DMS 273 (cell line): Measurements from ENCODE around the gene IGSF3.
"Not testable (repeated sequence)": the region's sequence is repeated elsewhere in the genome, so short reads cannot be mapped to it uniquely, and the experiment has no call there.

Experiments used
- DNase-seq: peaks from one replicate; lab custom pipeline; 2025; ENCODE audit not compliant: unreplicated experiment; lab: John Stamatoyannopoulos, UW

The IGSF3 gene

GRCh38 chr1:116664366-116664977 is 3.1 kb downstream of the IGSF3 start:
- DNase-seq = no peak

DNA sequence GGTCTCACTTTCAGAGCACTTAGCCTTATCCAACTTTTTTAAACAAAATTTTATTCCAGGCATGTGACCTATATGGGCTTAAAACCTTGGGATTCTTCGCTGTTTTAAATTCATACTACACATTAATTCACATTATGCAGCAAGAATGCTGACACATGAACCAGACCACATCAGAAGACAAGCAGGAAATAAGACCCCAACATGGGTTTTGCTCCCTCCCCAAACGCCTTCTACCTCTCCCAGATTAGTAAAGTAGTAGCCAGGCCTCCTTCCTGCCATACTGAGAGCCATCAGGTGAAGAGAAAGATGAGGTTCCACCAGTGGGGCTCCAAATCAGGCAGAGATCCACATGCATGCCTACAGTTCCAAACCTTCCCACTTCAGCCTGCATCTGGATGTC is 3.7 kb downstream of the IGSF3 start:
- no peak for DNase-seq

DNA sequence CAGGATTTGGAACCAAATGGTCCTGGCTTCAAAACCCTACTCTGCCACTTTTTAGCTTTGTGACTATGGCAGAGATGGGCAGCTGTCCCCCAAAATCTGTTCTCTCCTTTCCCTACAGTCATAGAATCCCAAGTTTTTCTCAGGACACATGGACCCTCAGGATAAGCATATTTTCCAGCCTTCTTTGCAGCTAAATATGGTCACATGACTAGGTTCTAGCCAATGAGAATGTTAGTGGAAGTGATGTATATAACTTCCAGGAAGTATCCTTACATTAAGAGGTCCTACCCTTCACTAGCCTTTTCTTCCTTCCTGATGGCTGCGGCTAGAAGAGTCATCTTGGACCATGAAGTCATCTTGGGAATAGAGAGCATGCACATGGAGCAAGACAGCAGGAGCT is 5.9 kb downstream of the IGSF3 start:
- DNase-seq = peak; percentile 41

DNA sequence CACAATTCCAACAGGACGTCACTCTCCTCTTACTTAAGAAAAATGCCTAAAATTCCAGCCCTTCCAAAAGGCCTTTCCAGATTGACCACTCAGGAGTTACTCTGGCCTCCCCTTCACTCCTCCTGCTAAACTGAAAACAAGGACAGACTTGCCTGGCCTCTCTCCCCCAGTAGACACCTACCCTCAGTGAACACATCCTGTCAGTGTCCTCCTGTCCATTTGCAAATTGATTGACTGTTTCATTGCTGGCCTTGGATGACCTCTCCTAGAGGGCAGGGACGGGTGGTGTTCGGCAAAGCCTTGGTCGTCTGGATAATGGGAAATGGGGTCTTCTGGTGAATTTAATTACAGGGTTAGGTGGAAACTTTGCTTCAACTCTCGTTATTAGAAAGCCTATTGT is 8.9 kb downstream of the IGSF3 start:
- not testable (repeated sequence) for DNase-seq

DNA sequence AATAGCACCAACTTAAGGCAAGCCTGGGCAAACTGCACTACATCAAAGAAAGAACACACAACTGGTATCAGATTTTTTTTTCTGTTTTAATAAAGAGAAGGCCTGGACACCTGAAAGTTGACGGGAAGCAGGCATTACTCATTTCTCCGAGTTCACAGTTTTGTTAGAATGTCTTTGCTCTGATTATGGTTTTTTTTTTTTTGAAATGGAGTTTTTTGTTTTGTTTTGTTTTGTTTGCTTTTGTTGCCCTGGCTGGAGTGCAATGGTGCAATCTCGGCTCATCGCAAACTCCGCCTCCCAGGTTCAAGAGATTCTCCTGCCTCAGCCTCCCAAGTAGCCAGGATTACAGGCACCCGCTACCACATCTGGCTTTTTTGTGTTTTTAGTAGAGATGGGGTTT is 9.7 kb downstream of the IGSF3 start:
- not testable (repeated sequence) for DNase-seq

- no peak for DNase-seq
Observed at GRCh38 chr1:116654351-116654750, 13.2 kb downstream of the IGSF3 start.

GRCh38 chr1:116652598-116652997 is 14.9 kb downstream of the IGSF3 start:
- not testable (repeated sequence) for DNase-seq

GRCh38 chr1:116650781-116651180 is 16.8 kb downstream of the IGSF3 start:
- not testable (repeated sequence) for DNase-seq

- DNase-seq = not testable (repeated sequence)
Observed at GRCh38 chr1:116649041-116649440, 18.5 kb downstream of the IGSF3 start.

GRCh38 chr1:116648325-116648724 is 19.2 kb downstream of the IGSF3 start:
- peak; percentile 41 for DNase-seq

GRCh38 chr1:116647186-116647585 is 20.3 kb downstream of the IGSF3 start:
- not testable (repeated sequence) for DNase-seq

GRCh38 chr1:116646673-116647170 is 20.8 kb downstream of the IGSF3 start:
- DNase-seq = not testable (repeated sequence)

GRCh38 chr1:116645802-116646672 is 21.5 kb downstream of the IGSF3 start:
- not testable (repeated sequence) for DNase-seq

GRCh38 chr1:116644993-116645392 is 22.5 kb downstream of the IGSF3 start:
- DNase-seq = not testable (repeated sequence)

DNA sequence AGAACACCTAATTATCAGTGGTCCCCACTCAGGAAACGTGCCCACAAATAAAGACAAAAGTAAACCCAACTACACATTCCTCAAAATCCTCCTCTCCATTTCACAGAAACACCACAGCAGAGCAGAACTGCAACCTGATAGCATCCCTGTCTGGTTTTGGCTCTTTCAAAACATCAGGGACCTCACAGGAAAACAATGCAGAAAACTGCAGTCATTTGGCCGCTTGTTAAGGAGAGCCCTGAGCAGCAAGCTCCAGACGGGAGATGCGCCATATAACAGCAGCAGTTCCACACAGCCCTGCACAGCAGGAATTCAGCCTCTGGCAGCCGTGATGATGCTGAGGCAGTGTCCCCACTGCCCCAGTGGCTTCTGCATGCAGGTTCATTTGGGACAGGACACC is 23.4 kb downstream of the IGSF3 start:
- peak; percentile 24 for DNase-seq

- not testable (repeated sequence) for DNase-seq
Observed at GRCh38 chr1:116643281-116643751, 24.2 kb downstream of the IGSF3 start.

GRCh38 chr1:116642311-116643280 is 24.9 kb downstream of the IGSF3 start:
- DNase-seq = peak; percentile 70

DNA sequence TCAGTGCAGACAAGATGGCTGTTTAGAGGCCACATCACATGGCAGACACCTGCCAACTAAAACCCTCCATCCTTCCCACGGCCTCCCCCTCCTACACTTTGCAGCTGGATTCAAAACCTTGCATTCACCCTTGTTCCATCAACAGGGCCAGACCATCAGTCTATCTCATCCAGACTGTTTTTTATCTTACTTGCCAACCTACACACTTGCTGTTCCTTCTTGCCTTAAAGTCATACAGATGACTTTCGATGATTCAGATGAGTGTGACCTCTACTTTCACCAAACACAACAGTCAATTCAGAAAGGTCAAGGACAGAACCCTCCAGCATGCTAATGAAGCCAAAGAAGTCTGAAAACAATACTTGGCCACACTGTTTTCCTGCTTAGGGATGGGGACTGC is 29.9 kb downstream of the IGSF3 start:
- DNase-seq = not testable (repeated sequence)

- DNase-seq = not testable (repeated sequence)
Observed at GRCh38 chr1:116636584-116636983, 30.9 kb downstream of the IGSF3 start.

GRCh38 chr1:116634386-116634785 is 33.1 kb downstream of the IGSF3 start:
- not testable (repeated sequence) for DNase-seq
